ENCODE results near the gene KREMEN1.
"Not testable (repeated sequence)": the region's sequence is repeated elsewhere in the genome, so short reads cannot be mapped to it uniquely, and the experiment has no call there.

The KREMEN1 gene

GRCh38 chr22:29102300-29102699, 29.5 kb downstream of the KREMEN1 start:
- DNase-seq (ENCODE audit: low read depth, low spot score) = no peak

- DNase-seq (ENCODE audit: low read depth, low spot score) = no peak
These were observed 30.3 kb downstream of the KREMEN1 start for GRCh38 chr22:29103121-29103520.

- no peak for DNase-seq (ENCODE audit: low read depth, low spot score)
These were observed 32.6 kb downstream of the KREMEN1 start for GRCh38 chr22:29105468-29105867.

GRCh38 chr22:29106839-29107238, 34.0 kb downstream of the KREMEN1 start:
- no peak for DNase-seq (ENCODE audit: low read depth, low spot score)

- DNase-seq (ENCODE audit: low read depth, low spot score) = no peak
These were observed 35.3 kb downstream of the KREMEN1 start for GRCh38 chr22:29108137-29108536.

GRCh38 chr22:29109822-29110221, 37.0 kb downstream of the KREMEN1 start:
- DNase-seq (ENCODE audit: low read depth, low spot score) = no peak

- DNase-seq (ENCODE audit: low read depth, low spot score) = no peak
These were observed 38.1 kb downstream of the KREMEN1 start for GRCh38 chr22:29110946-29111345.

- no peak for DNase-seq (ENCODE audit: low read depth, low spot score)
These were observed 39.3 kb downstream of the KREMEN1 start for GRCh38 chr22:29112121-29112520.

- no peak for DNase-seq (ENCODE audit: low read depth, low spot score)
These were observed 39.8 kb downstream of the KREMEN1 start for GRCh38 chr22:29112681-29113080.

- no peak for DNase-seq (ENCODE audit: low read depth, low spot score)
These were observed 40.5 kb downstream of the KREMEN1 start for GRCh38 chr22:29113319-29113718.

GRCh38 chr22:29114392-29114791, 41.6 kb downstream of the KREMEN1 start:
- no peak for DNase-seq (ENCODE audit: low read depth, low spot score)

GRCh38 chr22:29115682-29116288, 43.0 kb downstream of the KREMEN1 start:
- no peak for DNase-seq (ENCODE audit: low read depth, low spot score)

- no peak for DNase-seq (ENCODE audit: low read depth, low spot score)
These were observed 43.7 kb downstream of the KREMEN1 start for GRCh38 chr22:29116397-29117123.

- DNase-seq (ENCODE audit: low read depth, low spot score) = no peak
These were observed 45.1 kb downstream of the KREMEN1 start for GRCh38 chr22:29117799-29118477.

GRCh38 chr22:29120098-29120912, 47.5 kb downstream of the KREMEN1 start:
- DNase-seq (ENCODE audit: low read depth, low spot score) = not testable (repeated sequence)

GRCh38 chr22:29121124-29121523, 48.3 kb downstream of the KREMEN1 start:
- no peak for DNase-seq (ENCODE audit: low read depth, low spot score)

- DNase-seq (ENCODE audit: low read depth, low spot score) = no peak
These were observed 49.2 kb downstream of the KREMEN1 start for GRCh38 chr22:29122041-29122440.

GRCh38 chr22:29124777-29125442, 52.1 kb downstream of the KREMEN1 start:
- DNase-seq (ENCODE audit: low read depth, low spot score) = no peak

- no peak for DNase-seq (ENCODE audit: low read depth, low spot score)
These were observed 52.6 kb downstream of the KREMEN1 start for GRCh38 chr22:29125443-29125778.

- no peak for DNase-seq (ENCODE audit: low read depth, low spot score)
These were observed 53.0 kb downstream of the KREMEN1 start for GRCh38 chr22:29125844-29126243.

- DNase-seq (ENCODE audit: low read depth, low spot score) = no peak
These were observed 54.0 kb downstream of the KREMEN1 start for GRCh38 chr22:29126670-29127395.

Measured in smooth muscle cell of the brain vasculature (primary cell).